ENCODE data around the gene DUSP1.

DNA sequence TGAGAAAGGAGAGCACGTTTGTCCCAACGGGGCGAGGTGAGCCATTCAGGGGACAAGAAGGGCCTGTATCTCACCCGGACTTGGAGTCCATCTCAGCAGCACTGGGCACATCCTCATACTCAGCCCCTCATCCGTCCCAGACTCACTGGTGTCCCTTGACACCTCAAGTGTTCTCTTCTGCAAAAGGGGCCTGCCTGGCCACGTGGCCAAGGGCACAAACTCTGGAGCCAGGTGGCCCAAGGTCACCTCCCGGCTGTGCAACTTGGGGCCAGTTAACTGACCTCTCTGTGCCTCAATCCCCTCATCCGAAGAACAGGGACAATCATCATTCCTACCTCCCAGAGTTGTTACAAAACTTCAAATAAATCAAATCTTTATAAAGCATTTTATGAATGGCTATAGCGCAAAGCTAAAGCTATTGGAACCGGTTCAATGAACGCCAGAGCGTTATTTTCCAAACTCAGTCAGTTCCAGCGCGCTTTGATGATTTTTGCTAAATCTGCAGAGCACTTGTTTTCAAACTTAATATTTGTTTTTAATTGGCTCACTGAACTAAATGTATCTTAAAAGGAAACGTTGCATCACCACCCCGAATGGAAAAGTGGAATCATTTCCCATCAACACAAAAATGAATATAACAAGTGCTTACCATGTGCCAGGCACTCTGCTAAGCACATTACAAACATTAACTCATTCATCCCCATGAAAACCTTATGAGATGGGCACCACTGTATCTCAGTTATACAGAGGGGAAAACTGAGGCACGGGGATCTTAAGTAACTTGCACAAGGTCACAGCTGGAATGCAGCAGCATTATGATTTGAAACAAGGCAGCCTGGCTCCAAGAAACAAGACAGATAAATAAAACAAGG lies 49.3 kb downstream of the DUSP1 start:
- TF ChIP-seq, protein P1, sequence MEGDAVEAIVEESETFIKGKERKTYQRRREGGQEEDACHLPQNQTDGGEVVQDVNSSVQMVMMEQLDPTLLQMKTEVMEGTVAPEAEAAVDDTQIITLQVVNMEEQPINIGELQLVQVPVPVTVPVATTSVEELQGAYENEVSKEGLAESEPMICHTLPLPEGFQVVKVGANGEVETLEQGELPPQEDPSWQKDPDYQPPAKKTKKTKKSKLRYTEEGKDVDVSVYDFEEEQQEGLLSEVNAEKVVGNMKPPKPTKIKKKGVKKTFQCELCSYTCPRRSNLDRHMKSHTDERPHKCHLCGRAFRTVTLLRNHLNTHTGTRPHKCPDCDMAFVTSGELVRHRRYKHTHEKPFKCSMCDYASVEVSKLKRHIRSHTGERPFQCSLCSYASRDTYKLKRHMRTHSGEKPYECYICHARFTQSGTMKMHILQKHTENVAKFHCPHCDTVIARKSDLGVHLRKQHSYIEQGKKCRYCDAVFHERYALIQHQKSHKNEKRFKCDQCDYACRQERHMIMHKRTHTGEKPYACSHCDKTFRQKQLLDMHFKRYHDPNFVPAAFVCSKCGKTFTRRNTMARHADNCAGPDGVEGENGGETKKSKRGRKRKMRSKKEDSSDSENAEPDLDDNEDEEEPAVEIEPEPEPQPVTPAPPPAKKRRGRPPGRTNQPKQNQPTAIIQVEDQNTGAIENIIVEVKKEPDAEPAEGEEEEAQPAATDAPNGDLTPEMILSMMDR (IDR thresholded peaks at IDR 0.05) = no peak
- TF ChIP-seq POLR2AphosphoS5 (IDR thresholded peaks at IDR 0.05) (peak; percentile 60 to 93 (median 60)), EP300 (IDR thresholded peaks at IDR 0.05) (no peak), POLR2A (IDR thresholded peaks at IDR 0.05) (no peak)
